GM23248 (cell line): ENCODE measurements around the gene ACE. TPM values are rescaled to one million over a fixed set of nuclear protein-coding genes. Genes with fewer than 3 reads are reported as not detected.

Source experiments
- DNase-seq: peaks from one replicate; pipeline ENCODE4 v3.0.0-alpha.2; 2015
- H2AFZ ChIP-seq: fragments of 200-600 bp; sonication (generic); 2 replicates; pipeline ENCODE4 v1.6.1; 2016; ENCODE audit warnings: antibody characterized with exemption
- H3F3A ChIP-seq: fragments of 200-600 bp; sonication (generic); 2 replicates; pipeline ENCODE4 v1.6.1; 2016; ENCODE audit warnings: mild to moderate bottlenecking, antibody characterized with exemption, mixed run types; ENCODE audit not compliant: insufficient read depth
- H3K27ac ChIP-seq: fragments of 200-600 bp; sonication (generic); 2 replicates; pipeline ENCODE4 v1.5.1; 2016; ENCODE audit warnings: mild to moderate bottlenecking
- H3K27me3 ChIP-seq: fragments of 200-600 bp; sonication (generic); replicated peaks from 2 replicates; pipeline ENCODE4 v1.6.1; 2016; ENCODE audit warnings: mild to moderate bottlenecking; ENCODE audit not compliant: insufficient read depth
- H3K36me3 ChIP-seq: fragments of 200-600 bp; sonication (generic); 2 replicates; pipeline ENCODE4 v1.6.1; 2016; ENCODE audit warnings: low read depth, mild to moderate bottlenecking
- H3K4me1 ChIP-seq: fragments of 200-600 bp; sonication (generic); 2 replicates; pipeline ENCODE4 v1.6.1; 2016; ENCODE audit warnings: mild to moderate bottlenecking; ENCODE audit not compliant: insufficient read depth
- H3K4me2 ChIP-seq: fragments of 200-600 bp; sonication (generic); one replicate; pipeline ENCODE4 v1.6.1; 2016; ENCODE audit warnings: mild to moderate bottlenecking; ENCODE audit not compliant: unreplicated experiment
- H3K4me3 ChIP-seq: fragments of 200-600 bp; sonication (generic); 2 replicates; pipeline ENCODE4 v1.5.1; 2016; ENCODE audit warnings: mild to moderate bottlenecking
- H3K79me2 ChIP-seq: fragments of 200-600 bp; sonication (generic); 2 replicates; pipeline ENCODE4 v1.6.1; 2016; ENCODE audit warnings: mild to moderate bottlenecking; ENCODE audit not compliant: insufficient read depth
- H3K9ac ChIP-seq: fragments of 200-600 bp; sonication (generic); 2 replicates; pipeline ENCODE4 v1.6.1; 2016; ENCODE audit warnings: mild to moderate bottlenecking
- H3K9me2 ChIP-seq: fragments of 200-600 bp; sonication (generic); 2 replicates; pipeline ENCODE4 v1.6.1; 2016; ENCODE audit warnings: mixed run types, mild to moderate bottlenecking, moderate library complexity; ENCODE audit not compliant: insufficient read depth
- H3K9me3 ChIP-seq: fragments of 200-600 bp; sonication (generic); one replicate; pipeline ENCODE4 v1.6.1; 2017; ENCODE audit warnings: low read depth
- H4K20me1 ChIP-seq: fragments of 200-600 bp; sonication (generic); 2 replicates; pipeline ENCODE4 v1.6.0; 2016; ENCODE audit not compliant: insufficient read depth
- EZH2 ChIP-seq: fragments of 200-600 bp; sonication (generic); IDR thresholded peaks from 2 replicates; pipeline ENCODE4 v1.6.1; 2018; ENCODE audit warnings: antibody characterized with exemption, mild to moderate bottlenecking; ENCODE audit not compliant: insufficient read depth, poor library complexity, severe bottlenecking
- EZH2phosphoT487 ChIP-seq: fragments of 200-600 bp; sonication (generic); IDR thresholded peaks from 2 replicates; pipeline ENCODE4 v1.6.1; 2018; ENCODE audit warnings: antibody characterized with exemption, moderate library complexity, mild to moderate bottlenecking, low read depth; ENCODE audit not compliant: insufficient read depth
- WGBS, 2 experiments: methylation state at CpG; one replicate each; pipeline ENCODE4 v1.1.6; 2015 to 2017; ENCODE audit warnings: low lambda C conversion rate in 2 of 2, low coverage in 1 of 2; ENCODE audit errors: missing lambda C conversion rate in 2 of 2; 5-methylcytosine and 5-hydroxymethylcytosine counted together
- in situ Hi-C: fragments of 300-500 bp; cut with MboI; formaldehyde crosslinking; loops from 2 replicates; pipeline ENCODE4 v1.15.0; 2020
- polyA plus RNA-seq: library from polyadenylated mRNA; unstranded; fragments of >200 nt; fragmentation: Nextera tagmentation; extraction: Ambion mirVana; gene quantifications from 2 replicates; pipeline ENCODE4 v1.2.1, GENCODE V29; 2016
- total RNA-seq: library from RNA; depleted of rRNA; stranded (reverse); fragments of >200 nt; shearing (Covaris generic); gene quantifications from 2 replicates; pipeline ENCODE4 v1.2.3, GENCODE V29; 2014

Gene ACE
- total and polyA plus RNA-seq, 2 experiments from 2014 or later: 2.2 to 3.4 TPM

GRCh38 chr17:63445571-63445953 is 31.3 kb upstream of the ACE start:
- Histone ChIP-seq H3K36me3 (no peaks in the 10 kb centered on the region), H3K4me2 (peak overlapping the region; percentile 66), H3K4me3 (peak overlapping the region; percentile 68), H3K79me2 (no peaks in the 10 kb centered on the region), H2AFZ (peak overlapping the region; percentile 83), H3K4me1 (peaks cover 3% of the 10 kb centered on the region; the same call in 1 of the 2 replicates), H4K20me1 (no peaks in the 10 kb centered on the region), H3K9me2 (no peaks in the 10 kb centered on the region), H3K9me3 (no peaks in the 10 kb centered on the region), H3K27me3 (no peaks in the 10 kb centered on the region), H3K27ac (no peak overlapping the region), H3K9ac (peak overlapping the region; percentile 84), H3F3A (0 out of 2 replicates have a peak, but pooled peaks cover 5% of the 10 kb centered on the region)
- peak; percentile 73 for DNase-seq
- in situ Hi-C loops: no loop called here
- TF ChIP-seq EZH2phosphoT487: no peak
- 6 to 10% methylated on average over 23 of the region's 24 CpGs for WGBS, 2 experiments

- H3K36me3 ChIP-seq: no peaks in the 10 kb centered on the region
- 2% methylated on average over 69 to 95 of the region's 99 CpGs for WGBS, 2 experiments
- in situ Hi-C loops: no loop called here
Measured at GRCh38 chr17:63445954-63446752, 30.7 kb upstream of the ACE start, which contains the start of gene CYB561. CYB561 (minus strand) TSS chr17:63446306; CDS start chr17:63437547, 8,759 bp downstream.

GRCh38 chr17:63446753-63447470 is 29.9 kb upstream of the ACE start:
- 0 out of 2 replicates have a peak, but pooled peaks cover 5% of the 10 kb centered on the region for H3F3A ChIP-seq
- H3K4me1 ChIP-seq: peaks cover 4% of the 10 kb centered on the region; the same call in 1 of the 2 replicates
- no peaks in the 10 kb centered on the region for H3K27me3 ChIP-seq
- H3K4me3 ChIP-seq: peak overlapping the region; percentile 68
- H3K27ac ChIP-seq: peak overlapping the region; percentile 10; the same call in 1 of the 2 replicates
- in situ Hi-C loops: no loop called here
- peak overlapping the region; percentile 83 for H2AFZ ChIP-seq
- H3K9me2 ChIP-seq: no peaks in the 10 kb centered on the region
- no peaks in the 10 kb centered on the region for H4K20me1 ChIP-seq
- no peaks in the 10 kb centered on the region for H3K36me3 ChIP-seq
- peak; percentile 73 for DNase-seq
- peak overlapping the region; percentile 84 for H3K9ac ChIP-seq
- H3K79me2 ChIP-seq: no peaks in the 10 kb centered on the region
- TF ChIP-seq EZH2phosphoT487 (no peak), EZH2 (no peak)
- peak overlapping the region; percentile 66 for H3K4me2 ChIP-seq
- no peaks in the 10 kb centered on the region for H3K9me3 ChIP-seq
- WGBS, 2 experiments: 26 to 29% methylated on average over 38 to 40 of the region's 44 CpGs

More at GRCh38 chr17:63445954-63446752, 30.7 kb upstream of the ACE start, which contains the start of gene CYB561:
- peak within 1 kb of the TSS; percentile 66 for H3K4me2 ChIP-seq
- no peaks in the 10 kb centered on the region for H3K27me3 ChIP-seq
- H3F3A ChIP-seq: 0 out of 2 replicates have a peak, but pooled peaks cover 5% of the 10 kb centered on the region
- no peaks in the 10 kb centered on the region for H3K79me2 ChIP-seq
- H3K4me3 ChIP-seq: peak within 1 kb of the TSS; percentile 68
- H3K27ac ChIP-seq: peak within 1 kb of the TSS; percentile 10; the same call in 1 of the 2 replicates
- TF ChIP-seq EZH2 (no peak), EZH2phosphoT487 (no peak)
- no peaks in the 10 kb centered on the region for H3K9me3 ChIP-seq
- no peaks in the 10 kb centered on the region for H3K9me2 ChIP-seq
- H3K9ac ChIP-seq: peak within 1 kb of the TSS; percentile 84
- DNase-seq: peak; percentile 85
- peaks cover 4% of the 10 kb centered on the region; the same call in 1 of the 2 replicates for H3K4me1 ChIP-seq
- H2AFZ ChIP-seq: peak within 1 kb of the TSS; percentile 83
- no peaks in the 10 kb centered on the region for H4K20me1 ChIP-seq

GRCh38 chr17:63447471-63448009 is 29.3 kb upstream of the ACE start:
- Histone ChIP-seq H3F3A (0 out of 2 replicates have a peak, but pooled peaks cover 5% of the 10 kb centered on the region), H3K4me1 (peaks cover 4% of the 10 kb centered on the region; the same call in 1 of the 2 replicates), H2AFZ (no peak overlapping the region), H3K9me2 (no peaks in the 10 kb centered on the region), H3K9ac (0 out of 2 replicates have a peak overlapping the region, but pooled peaks have one; percentile 84), H4K20me1 (no peaks in the 10 kb centered on the region), H3K27ac (no peak overlapping the region), H3K27me3 (no peaks in the 10 kb centered on the region), H3K36me3 (no peaks in the 10 kb centered on the region), H3K4me3 (no peak overlapping the region), H3K4me2 (no peak overlapping the region), H3K9me3 (no peaks in the 10 kb centered on the region), H3K79me2 (no peaks in the 10 kb centered on the region)
- in situ Hi-C loops: no loop called here
- no peak for DNase-seq
- no peak for TF ChIP-seq EZH2
- no peak for TF ChIP-seq EZH2phosphoT487
- WGBS, 2 experiments: 85 to 88% methylated on average over 12 of the region's 12 CpGs
